ENCODE data around the gene SLC6A2. TPM values are rescaled to one million over a fixed set of nuclear protein-coding genes. Genes with fewer than 3 reads are reported as not detected.

Gene SLC6A2
- total and polyA plus RNA-seq, 2 of the 13 experiments (the other 11 are each of a cell fraction or from before 2014, with no cell fraction given) = 0.62 to 0.66 TPM

GRCh38 chr16:55671206-55671973 is 15.6 kb downstream of the SLC6A2 start (continued):
- TF ChIP-seq ZBTB46 (CRISPR knock-in tag; IDR thresholded peaks at IDR 0.05; ENCODE audit: borderline replicate concordance) (no peak), ZNF569 (CRISPR knock-in tag; IDR thresholded peaks at IDR 0.05; ENCODE audit: borderline replicate concordance) (no peak), FOXP4 (CRISPR knock-in tag; IDR thresholded peaks at IDR 0.05) (no peak), ELF4 (CRISPR knock-in tag; IDR thresholded peaks at IDR 0.05; ENCODE audit: borderline replicate concordance) (no peak)

GRCh38 chr16:55671974-55672280 is 16.1 kb downstream of the SLC6A2 start:
- POLR2A ChIA-PET = no interaction called here
- WGBS (ENCODE audit: low lambda C conversion rate) = 84% methylated on average over 10 of the region's 10 CpGs
- BruUV-seq (replicated peaks) = no TSS peak
- in situ Hi-C loops (cut with HindIII; ENCODE audit: extremely low pct_ligation_motif_present, low pct_unique_long_range_greater_than_20kb) (no loop called here), intact Hi-C loops (cut with micrococcal nuclease; ENCODE audit: unreplicated experiment) (no loop called here)
- no peak for FAIRE-seq
- no peak overlapping the region for H2AFZ ChIP-seq (ENCODE audit: low read length)
- peaks cover 17% of the 10 kb centered on the region for H3K4me1 ChIP-seq (ENCODE audit: insufficient read depth, low read length)
- no peak overlapping the region for H3K27ac ChIP-seq (ENCODE audit: extremely low read length, insufficient read depth, low read length)
- no peak for ATAC-seq
- no peak overlapping the region for H3K4me3 ChIP-seq (replicated peaks in 1 of 3; ENCODE audit: insufficient read depth in 1 of 3, low read depth in 2 of 3, low read length in 3 of 3)
- no peak overlapping the region for H3K9ac ChIP-seq (ENCODE audit: insufficient read depth, low read depth, low read length)
- DNase-seq (ENCODE audit: low spot score) = no peak
- no peak overlapping the region for H3K4me2 ChIP-seq (ENCODE audit: low read depth, low read length)
- no peaks in the 10 kb centered on the region for H4K20me1 ChIP-seq (ENCODE audit: insufficient read depth, low read length)
- H3K79me2 ChIP-seq (ENCODE audit: insufficient read depth, low read length) = no peaks in the 10 kb centered on the region
- no peaks in the 10 kb centered on the region for H3K9me3 ChIP-seq (ENCODE audit: low read length)
- H3K36me3 ChIP-seq (replicated peaks in 1 of 2; ENCODE audit: control insufficient read depth in 1 of 2, insufficient read depth in 2 of 2, low read length in 2 of 2) = no peaks in the 10 kb centered on the region
- CTCF ChIA-PET (ENCODE audit: low intra/inter-chr PET ratio, low total read pairs) = no interaction called here
- no peaks in the 10 kb centered on the region for H3K27me3 ChIP-seq (ENCODE audit: control insufficient read depth in 1 of 2, insufficient read depth in 2 of 2, low read length in 2 of 2)
- no peak for TF ChIP-seq ZNF552 (CRISPR knock-in tag; IDR thresholded peaks at IDR 0.05; ENCODE audit: borderline replicate concordance)
- TF ChIP-seq GTF2F1 (IDR thresholded peaks at IDR 0.05; ENCODE audit: low read length) = no peak
- TF ChIP-seq ZBTB4 (CRISPR knock-in tag; IDR thresholded peaks at IDR 0.05; ENCODE audit: borderline replicate concordance) = no peak
- no peak for TF ChIP-seq ZNF232 (CRISPR knock-in tag; IDR thresholded peaks at IDR 0.05; ENCODE audit: borderline replicate concordance)
- TF ChIP-seq PRDM4 (CRISPR knock-in tag; IDR thresholded peaks at IDR 0.05; ENCODE audit: borderline replicate concordance) = no peak
- TF ChIP-seq ZNF580 (CRISPR knock-in tag; IDR thresholded peaks at IDR 0.05; ENCODE audit: borderline replicate concordance, low read depth) = no peak
- TF ChIP-seq ETV6 (CRISPR knock-in tag; conservative IDR thresholded peaks at IDR 0.05) = no peak
- no peak for TF ChIP-seq ZFP36L1 (CRISPR knock-in tag; IDR thresholded peaks at IDR 0.05)
